Measurements from ENCODE around the gene MILR1.
A peak's percentile ranks its signal among the peaks of the same experiment; 100 is the strongest.

Gene MILR1

GRCh38 chr17:64509179-64509578 lies 60.3 kb downstream of the MILR1 start:
- Histone ChIP-seq H3K27me3 (ENCODE audit: insufficient read depth, low read length, poor library complexity) (no peaks in the 10 kb centered on the region), H3K27ac (ENCODE audit: low read length) (peak overlapping the region; percentile 2; the same call in 1 of the 2 replicates), H2AFZ (ENCODE audit: low read depth, low read length) (no peak overlapping the region), H3K36me3 (ENCODE audit: insufficient read depth, low read length) (peaks cover 71% of the 10 kb centered on the region), H3K4me2 (ENCODE audit: insufficient read depth, low read length) (peak overlapping the region; percentile 85), H3K9me3 (ENCODE audit: insufficient read depth, low read length, severe bottlenecking) (no peaks in the 10 kb centered on the region), H4K20me1 (ENCODE audit: insufficient read depth, low read length) (peaks cover 40% of the 10 kb centered on the region), H3K4me3 (ENCODE audit: low read depth in 1 of 2, low read length in 2 of 2) (peak overlapping the region in 1 of 2 experiments; percentile 4; a peak in 1 of 4 replicates), H3K9ac (ENCODE audit: low read depth, low read length) (0 out of 2 replicates have a peak overlapping the region, but pooled peaks have one; percentile 9), H3K4me1 (ENCODE audit: insufficient read depth, low read length) (peaks cover 34% of the 10 kb centered on the region), H3K79me2 (ENCODE audit: insufficient read depth, low read length) (peaks cover 84% of the 10 kb centered on the region)
- TF ChIP-seq EZH2 (IDR thresholded peaks at IDR 0.05; ENCODE audit: borderline replicate concordance, low read depth, low read length, severe bottlenecking) = no peak
- ATAC-seq (ENCODE audit: insufficient read depth, low read depth) (no peak), DNase-seq (no peak)

- peaks cover 96% of the 10 kb centered on the region for H3K36me3 ChIP-seq (ENCODE audit: insufficient read depth, low read length)
Observed at GRCh38 chr17:64515419-64515818, 66.5 kb downstream of the MILR1 start.

GRCh38 chr17:64515829-64516228 lies 66.9 kb downstream of the MILR1 start:
- Histone ChIP-seq H4K20me1 (ENCODE audit: insufficient read depth, low read length) (no peaks in the 10 kb centered on the region), H3K36me3 (ENCODE audit: insufficient read depth, low read length) (peaks cover 95% of the 10 kb centered on the region), H3K27me3 (ENCODE audit: insufficient read depth, low read length, poor library complexity) (no peaks in the 10 kb centered on the region), H3K79me2 (ENCODE audit: insufficient read depth, low read length) (peaks cover 51% of the 10 kb centered on the region), H3K9me3 (ENCODE audit: insufficient read depth, low read length, severe bottlenecking) (no peaks in the 10 kb centered on the region), H3K4me2 (ENCODE audit: insufficient read depth, low read length) (no peak overlapping the region), H3K27ac (ENCODE audit: low read length) (no peak overlapping the region), H2AFZ (ENCODE audit: low read depth, low read length) (no peak overlapping the region), H3K9ac (ENCODE audit: low read depth, low read length) (no peak overlapping the region), H3K4me3 (ENCODE audit: low read depth in 1 of 2, low read length in 2 of 2) (no peak overlapping the region), H3K4me1 (ENCODE audit: insufficient read depth, low read length) (no peaks in the 10 kb centered on the region)
- no peak for DNase-seq
- TF ChIP-seq EZH2 (IDR thresholded peaks at IDR 0.05; ENCODE audit: borderline replicate concordance, low read depth, low read length, severe bottlenecking) (no peak), CTCF (IDR thresholded peaks at IDR 0.05; ENCODE audit: borderline replicate concordance, extremely low read depth, low read length, poor library complexity, severe bottlenecking) (no peak)
- no peak for ATAC-seq (ENCODE audit: insufficient read depth, low read depth)

More at GRCh38 chr17:64515419-64515818, 66.5 kb downstream of the MILR1 start:
- Histone ChIP-seq H3K27ac (ENCODE audit: low read length) (no peak overlapping the region), H3K79me2 (ENCODE audit: insufficient read depth, low read length) (peaks cover 55% of the 10 kb centered on the region), H3K27me3 (ENCODE audit: insufficient read depth, low read length, poor library complexity) (no peaks in the 10 kb centered on the region), H3K9ac (ENCODE audit: low read depth, low read length) (no peak overlapping the region), H3K9me3 (ENCODE audit: insufficient read depth, low read length, severe bottlenecking) (no peaks in the 10 kb centered on the region), H2AFZ (ENCODE audit: low read depth, low read length) (no peak overlapping the region), H3K4me3 (ENCODE audit: low read depth in 1 of 2, low read length in 2 of 2) (no peak overlapping the region), H3K4me1 (ENCODE audit: insufficient read depth, low read length) (no peaks in the 10 kb centered on the region), H3K4me2 (ENCODE audit: insufficient read depth, low read length) (no peak overlapping the region), H4K20me1 (ENCODE audit: insufficient read depth, low read length) (no peaks in the 10 kb centered on the region)
- no peak for ATAC-seq (ENCODE audit: insufficient read depth, low read depth)
- TF ChIP-seq CTCF (IDR thresholded peaks at IDR 0.05; ENCODE audit: borderline replicate concordance, extremely low read depth, low read length, poor library complexity, severe bottlenecking) (no peak), EZH2 (IDR thresholded peaks at IDR 0.05; ENCODE audit: borderline replicate concordance, low read depth, low read length, severe bottlenecking) (no peak)
- no peak for DNase-seq
